ENCODE data around the gene GASK1B.

Gene GASK1B

GRCh38 chr4:158172261-158173258 lies at the start of gene GASK1B:
Gene GASK1B, minus strand, starts transcription at chr4:158173025. Its CDS starts 1,650 bp downstream, at chr4:158171375.
- DNase-seq = peak; percentile 19

- DNase-seq = no peak
Observed at GRCh38 chr4:158219623-158220022, 46.8 kb upstream of the GASK1B start.

GRCh38 chr4:158217763-158218162 lies 44.9 kb upstream of the GASK1B start:
- DNase-seq = no peak

GRCh38 chr4:158214856-158215255 lies 42.0 kb upstream of the GASK1B start:
- DNase-seq = no peak

GRCh38 chr4:158213466-158213865 lies 40.6 kb upstream of the GASK1B start:
- no peak for DNase-seq

GRCh38 chr4:158211222-158211621 lies 38.4 kb upstream of the GASK1B start:
- no peak for DNase-seq

- DNase-seq = no peak
Observed at GRCh38 chr4:158209825-158210807, 37.3 kb upstream of the GASK1B start, which contains the start of gene TMEM144. Gene TMEM144, plus strand, starts transcription at chr4:158210486. Its CDS starts 2,182 bp downstream, at chr4:158212668.

GRCh38 chr4:158208963-158209640 lies 36.3 kb upstream of the GASK1B start:
- no peak for DNase-seq

- DNase-seq = no peak
Observed at GRCh38 chr4:158203929-158204328, 31.1 kb upstream of the GASK1B start.

GRCh38 chr4:158203436-158203835 lies 30.6 kb upstream of the GASK1B start:
- no peak for DNase-seq

GRCh38 chr4:158202481-158202880 lies 29.7 kb upstream of the GASK1B start:
- no peak for DNase-seq

- DNase-seq = no peak
Observed at GRCh38 chr4:158201876-158202275, 29.1 kb upstream of the GASK1B start.

GRCh38 chr4:158201322-158201721 lies 28.5 kb upstream of the GASK1B start:
- no peak for DNase-seq

- DNase-seq = no peak
Observed at GRCh38 chr4:158200214-158200613, 27.4 kb upstream of the GASK1B start.

- DNase-seq = no peak
Observed at GRCh38 chr4:158197194-158197776, 24.5 kb upstream of the GASK1B start.

GRCh38 chr4:158195297-158195696 lies 22.5 kb upstream of the GASK1B start:
- no peak for DNase-seq

GRCh38 chr4:158193171-158193749 lies 20.4 kb upstream of the GASK1B start:
- DNase-seq = no peak

GRCh38 chr4:158192439-158193158 lies 19.8 kb upstream of the GASK1B start:
- no peak for DNase-seq

GRCh38 chr4:158190718-158191117 lies 17.9 kb upstream of the GASK1B start:
- DNase-seq = no peak

GRCh38 chr4:158189422-158189821 lies 16.6 kb upstream of the GASK1B start:
- no peak for DNase-seq

GRCh38 chr4:158186815-158187214 lies 14.0 kb upstream of the GASK1B start:
- no peak for DNase-seq
